Ovary (tissue), 9 donors: ENCODE measurements around the gene GRAMD2A. TPM values are rescaled to one million over a fixed set of nuclear protein-coding genes. Genes with fewer than 3 reads are reported as not detected.

ENCODE experiments used
- DNase-seq, 5 donors: peaks; one replicate each; pipeline ENCODE4 v3.0.0-alpha.2; 2019 to 2020
- H3K27ac ChIP-seq, 2 donors: fragments of 200-600 bp; one replicate each; pipeline versions ENCODE4 v1.5.1 to v1.8.0; 2019 to 2022
- H3K27me3 ChIP-seq: fragments of 200-600 bp; one replicate; pipeline ENCODE4 v1.8.0; 2022
- H3K36me3 ChIP-seq: fragments of 200-600 bp; sonication (generic); one replicate; pipeline ENCODE4 v1.5.1; 2019
- H3K4me1 ChIP-seq: one replicate; pipeline ENCODE4 v1.8.1; 2013; ENCODE audit warnings: mild to moderate bottlenecking, moderate library complexity; ENCODE audit not compliant: insufficient read depth
- H3K4me3 ChIP-seq: fragments of 200-600 bp; sonication (generic); one replicate; pipeline ENCODE4 v1.5.1; 2017
- H3K9me3 ChIP-seq, 2 donors: fragments of 200-600 bp in 1 of 2; sonication (generic) in 1 of 2; one replicate each; pipeline versions ENCODE4 v1.5.1 to v1.8.1; 2013 to 2019; ENCODE audit warnings: mild to moderate bottlenecking in 1 of 2, moderate library complexity in 1 of 2
- CTCF ChIP-seq, 3 donors: fragments of 450-650 bp in 2 of 3; fragments of 200-600 bp in 1 of 3; IDR thresholded peaks; one replicate each; pipeline versions ENCODE4 v1.5.1 to v1.8.0; 2016 to 2022; ENCODE audit warnings: antibody characterized with exemption in 3 of 3, mild to moderate bottlenecking in 1 of 3
- EP300 ChIP-seq: sonication (generic); formaldehyde crosslinking; IDR thresholded peaks from one replicate; pipeline ENCODE4 v1.6.1; 2017; ENCODE audit warnings: antibody characterized with exemption
- POLR2A ChIP-seq: fragments of 450-650 bp; IDR thresholded peaks from one replicate; pipeline ENCODE4 v1.6.1; 2017; ENCODE audit warnings: antibody characterized with exemption, mild to moderate bottlenecking, moderate library complexity
- WGBS, 3 donors: extraction: QIAGEN DNeasy Blood & Tissue Kit in 1 of 3; methylation state at CpG; one replicate each; pipeline versions ENCODE4 v1.1.5 to v1.1.7; 2013 to 2017; 5-methylcytosine and 5-hydroxymethylcytosine counted together
- intact Hi-C, 4 donors: fragments of 100-400 bp; cut with DNase I; formaldehyde crosslinking; loops; one replicate each; pipeline versions ENCODE4 v1.11.0 to v1.15.1; 2022 to 2023
- polyA plus RNA-seq, 2 donors: library from polyadenylated mRNA; stranded (reverse); fragments of 200-250 nt in 1 of 2; fragments of 350-450 nt in 1 of 2; fragmentation: Illumina TruSeq in 1 of 2; extraction: RNeasy Lipid Tissue Mini Kit (QIAGEN cat#74804) in 1 of 2; gene quantifications; one replicate each; pipeline ENCODE4 v1.2.3, GENCODE V29; 2013 to 2014
- total RNA-seq, 7 donors: library from RNA; depleted of rRNA in 2 of 7; stranded (reverse); fragments of >200 nt in 2 of 7; fragmentation: NEBNext Ultra II Directional in 3 of 7; extraction: Animal tissue kit (Norgen Biotek cat#: 25700) in 3 of 7; gene quantifications; one replicate each; pipeline versions ENCODE4 v1.1.0 to v1.2.4, GENCODE V29; 2016 to 2023
- donor health status: DM: no; HTN: no; CAD: no; lungs with moderate emphysema.
- donor health status: DM: no; HTN: no; CAD: no.
- donor health status: Bipolar disorder and iron deficiency.
- donor health status: DM: yes; HTN: yes; CAD: no.
- donor health status: DM: no; HTN: no; CAD: no.
- donor health status: DM: yes; HTN: yes; CAD: no.

The GRAMD2A gene
- total and polyA plus RNA-seq, 9 donors, result 0.08 to 8.5 (median 1.4) TPM

DNA sequence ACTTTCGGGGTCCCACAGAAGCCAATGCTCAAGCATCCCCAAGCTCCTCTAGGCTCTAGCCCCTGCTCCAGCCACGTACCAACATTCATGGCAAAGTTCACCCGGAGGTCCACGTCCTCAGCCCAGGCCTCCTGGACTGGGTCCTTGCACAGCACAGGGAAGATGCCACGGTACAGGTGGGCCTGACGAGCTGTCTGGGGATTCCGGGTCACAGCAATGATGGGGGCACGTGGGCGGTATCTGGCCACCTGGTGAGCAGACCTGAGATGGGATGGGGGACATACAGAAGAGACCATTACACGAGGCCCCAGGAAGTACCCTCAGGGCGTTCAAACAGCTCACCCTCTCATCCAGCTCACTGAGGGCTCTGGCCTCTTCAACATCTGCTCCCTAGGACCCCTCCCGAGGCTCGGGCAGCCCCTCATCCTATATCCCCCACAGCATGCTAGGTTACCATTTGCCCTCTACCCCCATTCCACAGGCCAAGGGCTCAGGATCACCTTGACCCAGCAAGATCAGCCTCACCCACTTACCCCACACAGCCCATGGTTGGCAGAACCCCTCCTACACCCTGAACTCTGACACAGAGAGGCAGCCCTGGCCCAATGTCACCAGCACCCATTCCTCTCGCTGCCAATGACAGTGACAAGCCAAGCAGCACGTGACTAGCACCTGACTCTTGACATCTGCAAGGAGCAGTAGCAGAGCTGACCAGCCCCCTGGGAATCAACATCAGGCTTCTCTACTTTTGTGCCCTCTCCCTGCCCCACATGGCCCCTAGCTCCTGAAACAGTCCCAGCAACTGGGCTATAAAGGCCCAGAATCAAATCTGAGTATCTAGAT, 3.0 kb upstream of the GRAMD2A start:
- peaks cover 4% of the 10 kb centered on the region for H3K4me1 ChIP-seq
- intact Hi-C loops, result no loop called here
- no peak overlapping the region for H3K27ac ChIP-seq

DNA sequence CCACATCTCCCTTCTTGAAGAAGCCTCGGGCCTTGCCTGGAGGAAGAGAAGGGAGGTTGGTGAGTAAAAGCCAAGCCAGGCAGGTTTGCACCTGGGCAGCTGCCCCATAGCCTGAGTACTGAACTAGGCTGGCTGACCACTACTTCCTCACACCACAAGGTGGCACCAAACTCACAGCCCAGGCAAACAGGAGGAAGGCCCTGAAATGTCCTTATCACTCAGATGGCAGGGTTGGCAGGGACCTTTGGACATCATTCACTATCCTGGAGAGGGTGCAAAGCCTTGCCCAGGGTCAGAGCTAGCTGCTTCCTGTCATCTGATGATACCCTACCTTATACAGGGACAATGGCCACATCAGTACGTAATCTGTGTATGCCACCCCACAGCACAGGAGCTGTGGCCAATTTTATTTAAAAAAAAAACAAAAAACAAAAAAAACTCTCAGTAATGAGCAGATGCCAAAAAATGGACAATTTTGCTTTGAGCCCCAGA, 2.2 kb upstream of the GRAMD2A start:
- TF ChIP-seq EP300 (no peak), CTCF (IDR thresholded peaks at IDR 0.05) (peak; percentile 67 to 78 (median 75))
- Histone ChIP-seq H3K27me3 (no peaks in the 10 kb centered on the region), H3K4me3 (no peak overlapping the region), H3K9me3 (no peaks in the 10 kb centered on the region), H3K4me1 (peaks cover 4% of the 10 kb centered on the region), H3K27ac (no peak overlapping the region), H3K36me3 (no peaks in the 10 kb centered on the region)
- DNase-seq, result peak; percentile 60 to 77 (median 74)
- intact Hi-C loops, result no loop called here
- 53 to 63% (median 62%) methylated on average over 2 of the region's 2 CpGs for WGBS, 3 donors

More for the DNA sequence above, 3.0 kb upstream of the GRAMD2A start:
- DNase-seq, result no peak
- Histone ChIP-seq H3K9me3 (no peaks in the 10 kb centered on the region), H3K4me3 (no peak overlapping the region), H3K27me3 (no peaks in the 10 kb centered on the region), H3K36me3 (no peaks in the 10 kb centered on the region)
- WGBS, 3 donors, result 80 to 83% (median 82%) methylated on average over 15 of the region's 15 CpGs
- TF ChIP-seq CTCF (IDR thresholded peaks at IDR 0.05), result no peak
- no peak for TF ChIP-seq POLR2A
- TF ChIP-seq EP300, result no peak

DNA sequence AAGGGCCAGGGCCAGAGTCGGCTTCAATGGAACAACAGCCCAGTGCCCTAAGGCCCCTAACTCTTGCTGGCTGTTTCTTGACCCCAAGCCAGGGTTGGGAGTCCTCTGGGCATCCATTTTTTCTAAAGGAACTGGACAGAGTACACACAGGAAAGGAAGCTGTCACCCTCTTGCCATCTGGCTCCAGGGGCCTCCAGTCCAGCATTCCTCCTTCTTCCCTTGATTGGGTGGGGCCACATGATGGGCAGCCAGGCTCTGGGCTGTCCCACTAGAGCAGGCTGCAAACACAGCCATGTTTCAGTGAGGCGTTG, 1.6 kb upstream of the GRAMD2A start:
- H3K36me3 ChIP-seq, result no peaks in the 10 kb centered on the region
- intact Hi-C loops, result no loop called here
- TF ChIP-seq CTCF (IDR thresholded peaks at IDR 0.05) (no peak), EP300 (no peak), POLR2A (no peak)

GRCh38 chr15:72198356-72199204, 993 bp upstream of the GRAMD2A start:
- intact Hi-C loops, result no loop called here
- peaks cover 4% of the 10 kb centered on the region for H3K4me1 ChIP-seq
- TF ChIP-seq EP300 (no peak), CTCF (IDR thresholded peaks at IDR 0.05) (no peak), POLR2A (no peak)
- DNase-seq, result no peak
- H3K9me3 ChIP-seq, result no peaks in the 10 kb centered on the region
- no peak overlapping the region for H3K27ac ChIP-seq
- no peak overlapping the region for H3K4me3 ChIP-seq
- WGBS, 3 donors, result 63 to 70% (median 68%) methylated on average over 11 of the region's 11 CpGs
- H3K36me3 ChIP-seq, result no peaks in the 10 kb centered on the region
- no peaks in the 10 kb centered on the region for H3K27me3 ChIP-seq

More for the DNA sequence above, 1.6 kb upstream of the GRAMD2A start:
- Histone ChIP-seq H3K9me3 (no peaks in the 10 kb centered on the region), H3K4me3 (no peak overlapping the region), H3K27me3 (no peaks in the 10 kb centered on the region), H3K27ac (no peak overlapping the region), H3K4me1 (peaks cover 4% of the 10 kb centered on the region)
- WGBS, 3 donors, result 88 to 90% (median 90%) methylated on average over 1 to 2 of the region's 2 CpGs
- DNase-seq, result no peak
